HAP-1 (cell line): ENCODE measurements around the gene PDE9A.

Source experiments
- DNase-seq, 2 experiments: peaks; one replicate each; pipeline ENCODE4 v3.0.0-alpha.2; 2016 to 2020; ENCODE audit warnings: low spot score in 2 of 2
- H3K27me3 ChIP-seq: fragments of 250-450 bp; sonication (Bioruptor Pico); 2 replicates; pipeline ENCODE4 v1.5.1; 2020; ENCODE audit warnings: low read depth, mild to moderate bottlenecking, moderate library complexity
- H3K36me3 ChIP-seq: fragments of 250-450 bp; sonication (Bioruptor Pico); replicated peaks from 2 replicates; pipeline ENCODE4 v1.5.1; 2020; ENCODE audit warnings: mild to moderate bottlenecking
- H3K4me1 ChIP-seq: fragments of 250-450 bp; sonication (Bioruptor Pico); 2 replicates; pipeline ENCODE4 v1.5.1; 2020; ENCODE audit warnings: mild to moderate bottlenecking
- H3K4me3 ChIP-seq: fragments of 250-450 bp; sonication (Bioruptor Pico); 2 replicates; pipeline ENCODE4 v1.5.1; 2020; ENCODE audit warnings: mild to moderate bottlenecking, moderate library complexity
- H3K9me3 ChIP-seq: fragments of 250-450 bp; sonication (Bioruptor Pico); 2 replicates; pipeline ENCODE4 v1.5.1; 2020; ENCODE audit warnings: mild to moderate bottlenecking, moderate library complexity
- in situ Hi-C: fragments of 300-500 bp; cut with MboI; formaldehyde crosslinking; loops from 3 replicates; pipeline ENCODE4 v1.14.3; 2020; ENCODE audit warnings: low sequenced_read_pairs, inconsistent platforms, mixed read lengths

PDE9A gene

DNA sequence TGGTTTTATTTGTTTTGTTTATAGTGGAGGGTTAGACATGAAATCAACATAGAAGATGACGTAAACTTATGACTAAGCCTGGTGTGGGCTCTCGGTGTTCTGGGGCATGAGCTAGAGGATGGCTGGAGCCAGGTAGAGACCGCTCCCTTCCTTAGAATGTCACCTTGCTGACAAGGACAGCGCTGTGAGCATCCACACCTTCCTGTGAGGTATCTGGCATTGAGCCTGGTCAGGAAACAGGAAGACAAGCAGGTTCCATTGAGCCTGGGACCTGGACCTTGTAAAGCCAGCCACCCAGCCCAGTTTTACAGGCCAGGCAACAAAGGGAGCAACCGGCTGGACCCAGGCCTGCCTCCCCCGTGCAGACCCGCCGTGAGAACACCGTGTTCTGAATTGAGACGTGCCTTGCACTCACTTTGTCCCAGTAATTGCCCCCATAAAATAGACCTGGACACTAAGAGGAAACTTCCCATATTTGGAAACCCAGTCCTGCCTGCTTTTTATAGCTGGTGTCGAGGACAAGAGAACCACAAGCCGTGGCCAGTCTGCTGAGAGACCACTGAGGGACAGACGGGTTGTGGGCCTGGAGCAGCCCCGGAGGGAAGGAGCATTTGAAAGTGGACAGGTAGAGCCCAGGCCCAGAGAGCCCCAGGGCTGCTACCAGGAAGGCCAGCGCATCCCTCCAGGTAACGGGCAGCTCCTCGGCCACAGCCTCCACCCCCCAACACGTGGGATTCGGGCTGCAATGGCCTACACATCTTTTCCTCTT lies 78.0 kb downstream of the PDE9A start:
- Histone ChIP-seq H3K27me3 (0 out of 2 replicates have a peak, but pooled peaks cover 3% of the 10 kb centered on the region), H3K9me3 (no peaks in the 10 kb centered on the region; the same call in 1 of the 2 replicates), H3K36me3 (no peaks in the 10 kb centered on the region), H3K4me3 (no peak overlapping the region), H3K4me1 (peaks cover 3% of the 10 kb centered on the region)
- in situ Hi-C loops: no loop called here
- no peak for DNase-seq

DNA sequence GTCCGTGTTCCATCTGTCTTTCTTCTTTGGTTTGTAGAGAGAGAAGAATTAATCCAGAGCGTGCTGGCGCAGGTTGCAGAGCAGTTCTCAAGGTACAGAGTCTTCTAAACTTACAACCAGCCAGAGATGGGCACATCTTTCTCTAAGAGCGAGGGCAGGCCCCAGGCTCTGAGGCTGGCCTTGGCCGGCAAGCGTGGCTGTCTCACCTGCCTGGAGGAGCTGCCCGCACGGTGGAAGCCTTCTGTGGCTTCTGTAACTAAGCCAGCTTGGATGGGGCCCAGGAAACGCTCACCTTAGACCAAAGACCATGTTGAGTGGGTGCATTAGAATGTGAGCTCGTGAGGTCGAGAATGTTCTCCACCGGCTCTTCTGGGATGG lies 78.6 kb downstream of the PDE9A start:
- no peaks in the 10 kb centered on the region; the same call in 1 of the 2 replicates for H3K9me3 ChIP-seq
- no peak overlapping the region for H3K4me3 ChIP-seq
- H3K27me3 ChIP-seq: 0 out of 2 replicates have a peak, but pooled peaks cover 3% of the 10 kb centered on the region
- no peaks in the 10 kb centered on the region for H3K36me3 ChIP-seq
- in situ Hi-C loops: no loop called here
- no peak for DNase-seq
- H3K4me1 ChIP-seq: peaks cover 3% of the 10 kb centered on the region

DNA sequence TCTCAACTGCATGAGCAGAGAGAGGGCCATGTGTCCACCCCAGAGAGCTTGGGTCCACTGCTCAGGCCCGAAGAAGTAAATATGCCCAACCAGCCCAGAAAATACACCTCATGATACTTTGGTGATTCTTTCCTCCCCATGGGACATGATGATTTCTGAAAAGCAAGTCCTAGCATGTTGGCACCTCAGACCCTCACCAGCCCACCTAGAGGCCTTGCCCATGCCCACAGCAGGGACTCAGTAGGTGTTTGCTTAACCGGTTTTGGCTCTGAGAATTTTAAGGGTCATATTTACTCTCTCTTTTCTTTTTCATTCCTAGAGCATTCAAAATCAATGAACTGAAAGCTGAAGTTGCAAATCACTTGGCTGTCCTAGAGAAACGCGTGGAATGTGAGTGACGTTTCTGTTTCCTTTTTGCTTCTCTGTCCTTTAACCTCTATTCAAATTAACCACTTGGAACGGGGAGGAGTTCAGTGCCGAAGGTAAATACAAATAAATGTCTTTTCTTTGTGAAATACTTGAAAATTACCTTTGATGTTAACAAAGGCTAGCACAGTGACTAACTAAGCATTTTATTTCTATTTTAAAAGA lies 79.7 kb downstream of the PDE9A start:
- in situ Hi-C loops: no loop called here
- H3K9me3 ChIP-seq: no peaks in the 10 kb centered on the region; the same call in 1 of the 2 replicates
- peak in 1 of 2 experiments; percentile 6 for DNase-seq
- 0 out of 2 replicates have a peak, but pooled peaks cover 2% of the 10 kb centered on the region for H3K27me3 ChIP-seq
- no peak overlapping the region for H3K4me3 ChIP-seq
- no peaks in the 10 kb centered on the region for H3K36me3 ChIP-seq
- peaks cover 3% of the 10 kb centered on the region for H3K4me1 ChIP-seq

DNA sequence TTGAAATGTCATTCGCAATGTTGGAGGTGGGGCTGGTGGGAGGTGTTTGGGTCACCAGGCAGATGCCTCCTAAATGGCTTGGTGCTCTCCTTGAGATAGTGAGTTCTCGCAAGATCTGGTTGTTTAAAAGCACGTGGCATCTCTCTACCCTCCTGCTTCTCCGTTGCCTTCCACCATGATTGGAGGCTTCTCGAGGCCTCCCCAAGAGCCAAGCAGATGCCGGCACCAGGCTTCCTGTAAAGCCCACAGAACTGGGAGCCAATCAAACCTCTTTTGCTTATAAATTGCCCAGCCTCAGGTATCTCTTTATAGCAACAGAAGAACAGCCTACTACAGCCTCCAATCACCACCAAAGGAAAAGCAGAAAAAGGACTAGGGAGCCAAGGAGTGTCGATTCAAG lies 80.5 kb downstream of the PDE9A start:
- H3K4me3 ChIP-seq: no peak overlapping the region
- in situ Hi-C loops: no loop called here
- H3K36me3 ChIP-seq: no peaks in the 10 kb centered on the region
- H3K4me1 ChIP-seq: peaks cover 3% of the 10 kb centered on the region
- no peaks in the 10 kb centered on the region for H3K27me3 ChIP-seq
- DNase-seq: no peak
- no peaks in the 10 kb centered on the region for H3K9me3 ChIP-seq

DNA sequence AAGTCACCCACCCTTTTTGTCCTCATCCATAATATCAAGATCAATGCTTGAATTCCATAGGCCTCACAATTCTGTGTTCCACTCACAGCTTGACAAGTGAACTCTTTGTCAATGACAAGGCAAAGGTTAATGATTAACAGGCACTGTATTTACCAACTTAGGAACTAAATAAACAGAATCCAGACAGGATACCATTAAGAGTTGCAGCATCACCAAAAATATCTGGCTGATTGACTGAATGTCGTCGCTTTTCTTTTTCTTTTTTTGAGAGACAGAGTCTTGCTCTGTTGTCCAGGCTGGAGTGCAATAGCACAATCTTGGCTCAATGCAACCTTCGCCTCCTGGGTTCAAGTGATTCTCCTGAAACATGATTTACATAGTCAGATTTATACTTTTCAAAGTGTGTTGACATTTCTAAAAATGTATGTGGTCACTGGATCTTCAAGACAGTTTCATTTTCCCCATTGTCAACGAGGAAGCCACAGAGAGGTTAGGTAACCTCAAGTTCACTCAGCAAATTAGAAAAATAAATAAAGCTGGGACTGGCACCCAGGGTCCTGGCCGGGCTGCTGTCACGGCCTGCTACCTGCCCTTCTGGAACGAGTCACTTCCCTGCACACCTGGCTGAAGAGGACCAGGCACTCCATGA lies 81.0 kb downstream of the PDE9A start:
- Histone ChIP-seq H3K4me1 (peaks cover 3% of the 10 kb centered on the region), H3K36me3 (no peaks in the 10 kb centered on the region), H3K27me3 (no peaks in the 10 kb centered on the region), H3K4me3 (no peak overlapping the region), H3K9me3 (no peaks in the 10 kb centered on the region)
- DNase-seq: no peak
- in situ Hi-C loops: no loop called here

DNA sequence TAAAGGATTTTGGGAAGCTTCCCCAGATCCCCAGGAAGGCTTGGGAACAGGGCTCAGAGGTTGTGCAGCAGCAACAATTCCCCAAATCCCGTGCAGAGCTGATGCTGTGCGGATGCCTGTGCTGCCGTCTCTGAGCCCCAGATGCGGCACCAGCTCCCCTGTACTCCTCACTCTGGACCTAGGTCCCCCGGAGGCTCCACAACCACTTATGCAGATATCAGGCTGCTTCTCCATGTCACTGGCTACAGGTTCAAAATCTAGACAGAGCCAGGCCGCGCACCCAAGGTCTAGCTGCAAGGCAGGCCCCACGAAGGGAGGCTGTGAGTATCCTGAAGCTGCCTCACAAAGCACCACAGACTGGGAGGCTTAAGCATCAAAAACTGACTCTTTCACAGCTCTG lies 81.6 kb downstream of the PDE9A start:
- H3K4me1 ChIP-seq: peaks cover 3% of the 10 kb centered on the region
- no peak overlapping the region for H3K4me3 ChIP-seq
- no peaks in the 10 kb centered on the region for H3K27me3 ChIP-seq
- H3K9me3 ChIP-seq: no peaks in the 10 kb centered on the region
- DNase-seq: no peak
- in situ Hi-C loops: no loop called here
- H3K36me3 ChIP-seq: no peaks in the 10 kb centered on the region

DNA sequence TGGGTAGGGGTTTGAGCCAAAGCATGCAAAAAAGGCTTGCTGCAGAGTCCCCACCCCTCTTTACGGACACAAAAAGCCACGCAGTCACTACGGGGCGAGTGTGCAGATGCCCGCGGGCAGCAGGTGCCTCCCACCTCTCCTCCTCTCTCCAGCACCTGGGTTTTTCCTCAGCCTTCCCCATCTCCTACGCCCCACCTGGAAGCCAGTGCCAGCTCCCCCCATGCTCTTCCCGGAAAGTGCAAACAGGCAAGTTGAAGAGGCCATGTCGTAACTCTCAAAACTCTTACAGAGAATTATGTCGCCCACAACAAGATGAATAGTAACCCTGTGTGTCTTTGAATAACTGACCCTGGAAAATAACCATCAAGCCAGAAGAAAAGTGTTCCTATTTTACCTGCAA lies 82.5 kb downstream of the PDE9A start:
- Histone ChIP-seq H3K36me3 (no peaks in the 10 kb centered on the region), H3K9me3 (no peaks in the 10 kb centered on the region), H3K4me1 (peaks cover 3% of the 10 kb centered on the region), H3K4me3 (no peak overlapping the region), H3K27me3 (no peaks in the 10 kb centered on the region)
- in situ Hi-C loops: no loop called here
- no peak for DNase-seq

DNA sequence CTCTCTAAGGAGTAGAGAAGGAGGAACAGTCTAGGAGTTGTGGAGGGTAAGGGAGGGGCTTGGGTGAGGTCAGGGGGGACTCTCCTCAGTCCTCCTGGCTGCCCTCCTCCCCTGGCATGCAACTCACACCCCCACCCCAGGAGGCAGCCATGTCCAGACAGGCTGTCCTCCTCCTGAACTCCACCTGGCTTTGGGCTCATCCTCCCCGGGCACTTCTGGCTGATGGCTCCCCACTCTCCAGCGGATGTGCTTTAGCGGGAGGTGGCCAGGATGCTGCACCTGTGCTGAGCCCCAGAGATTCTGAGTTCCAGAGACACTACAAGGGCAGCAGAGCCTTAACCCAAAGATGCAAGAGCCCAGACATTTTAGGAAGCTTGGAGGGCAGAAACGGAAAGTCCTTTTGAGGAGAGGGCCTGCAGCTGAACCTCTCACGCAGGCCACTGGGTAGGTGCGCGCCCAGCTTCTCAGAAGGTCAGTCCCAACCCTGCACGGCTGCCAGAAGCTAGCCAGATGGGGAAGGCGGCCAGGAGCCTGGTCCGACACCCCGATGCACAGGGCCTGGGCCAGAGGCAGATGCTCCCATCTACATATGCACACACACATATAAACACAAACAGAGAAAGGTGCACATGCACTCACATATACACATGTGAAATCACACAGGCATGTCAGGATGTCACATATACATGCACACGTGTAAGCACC lies 83.4 kb downstream of the PDE9A start:
- no peak for DNase-seq
- no peaks in the 10 kb centered on the region for H3K36me3 ChIP-seq
- in situ Hi-C loops: no loop called here
- H3K9me3 ChIP-seq: no peaks in the 10 kb centered on the region
- H3K4me3 ChIP-seq: no peak overlapping the region
- H3K27me3 ChIP-seq: no peaks in the 10 kb centered on the region
- peaks cover 7% of the 10 kb centered on the region for H3K4me1 ChIP-seq

DNA sequence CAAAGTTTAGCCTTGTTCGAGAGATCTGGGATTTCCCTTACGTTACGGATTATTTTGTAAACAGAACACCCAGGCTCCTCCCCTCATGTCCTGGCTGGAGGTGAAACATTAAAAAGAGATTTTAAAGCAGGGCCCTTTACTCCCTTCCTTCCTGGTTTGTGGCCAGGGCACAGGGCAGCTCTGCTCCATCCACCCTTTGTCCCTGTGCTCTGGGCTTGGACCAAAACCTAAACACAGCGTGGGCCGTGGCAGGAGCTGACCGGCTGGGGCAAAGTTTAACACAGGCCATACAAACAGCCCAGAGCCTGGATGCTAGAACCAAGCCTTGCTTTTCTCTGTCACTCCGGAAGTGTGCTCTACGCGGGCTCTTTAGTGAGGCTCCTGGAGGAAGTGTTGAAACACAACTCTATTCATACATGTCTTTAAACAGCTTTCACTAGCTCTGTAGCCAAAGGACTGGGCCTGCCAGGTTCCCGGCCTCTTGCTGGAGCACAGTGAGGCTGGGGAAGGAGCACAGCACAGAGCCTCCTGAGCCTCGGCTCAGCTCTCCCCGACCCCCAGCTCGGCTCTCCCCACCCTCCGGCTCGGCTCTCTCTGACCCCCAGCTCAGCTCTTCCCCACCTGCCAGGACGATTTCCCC lies 84.7 kb downstream of the PDE9A start:
- DNase-seq: no peak
- in situ Hi-C loops: no loop called here
- peaks cover 5% of the 10 kb centered on the region for H3K4me1 ChIP-seq
- H3K27me3 ChIP-seq: no peaks in the 10 kb centered on the region
- H3K9me3 ChIP-seq: no peaks in the 10 kb centered on the region
- H3K4me3 ChIP-seq: no peak overlapping the region
- H3K36me3 ChIP-seq: no peaks in the 10 kb centered on the region

DNA sequence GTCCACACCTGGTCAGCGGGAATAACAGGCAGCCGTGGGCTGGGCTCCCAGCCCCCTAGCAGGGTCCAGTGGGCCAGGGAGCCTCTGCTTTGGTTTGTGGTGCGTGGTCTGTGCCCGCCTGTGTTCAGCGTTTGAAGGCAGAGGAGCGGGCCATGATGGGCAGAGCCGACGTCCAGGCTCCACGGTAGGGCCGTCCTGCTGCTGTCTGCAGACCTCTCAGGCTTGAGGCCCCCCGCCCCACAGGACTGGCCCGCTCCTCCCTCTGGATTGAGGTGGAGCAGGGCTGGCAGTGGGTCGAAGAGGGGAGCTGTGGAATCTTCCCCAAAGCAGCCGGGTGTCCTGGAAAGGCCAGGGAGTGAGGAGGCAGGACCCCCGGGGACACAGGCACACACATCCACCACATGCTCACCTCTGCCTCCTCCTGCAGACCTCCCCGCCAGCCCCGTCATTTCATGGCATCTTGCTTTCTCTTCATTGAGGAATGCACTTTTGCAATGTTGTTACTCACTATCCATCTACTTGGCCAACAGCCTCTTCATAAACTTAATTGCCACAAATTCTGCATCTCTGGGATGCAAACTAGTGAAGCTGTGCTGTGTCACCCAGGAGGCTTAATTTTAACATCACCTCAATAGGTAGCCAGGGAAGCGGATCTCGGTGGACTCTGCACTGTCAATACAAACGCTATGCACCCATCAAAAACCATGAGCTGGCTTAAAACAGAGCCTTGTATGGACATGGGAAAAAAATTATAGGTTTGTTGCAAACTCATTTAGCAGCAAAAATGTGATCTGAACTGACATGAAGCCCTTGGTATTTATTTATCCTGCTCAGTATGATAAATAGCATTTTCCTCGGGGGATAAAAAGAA lies 85.9 kb downstream of the PDE9A start:
- Histone ChIP-seq H3K27me3 (no peaks in the 10 kb centered on the region), H3K36me3 (no peaks in the 10 kb centered on the region), H3K4me1 (peaks cover 4% of the 10 kb centered on the region), H3K9me3 (no peaks in the 10 kb centered on the region), H3K4me3 (no peak overlapping the region)
- DNase-seq: no peak
- in situ Hi-C loops: no loop called here

DNA sequence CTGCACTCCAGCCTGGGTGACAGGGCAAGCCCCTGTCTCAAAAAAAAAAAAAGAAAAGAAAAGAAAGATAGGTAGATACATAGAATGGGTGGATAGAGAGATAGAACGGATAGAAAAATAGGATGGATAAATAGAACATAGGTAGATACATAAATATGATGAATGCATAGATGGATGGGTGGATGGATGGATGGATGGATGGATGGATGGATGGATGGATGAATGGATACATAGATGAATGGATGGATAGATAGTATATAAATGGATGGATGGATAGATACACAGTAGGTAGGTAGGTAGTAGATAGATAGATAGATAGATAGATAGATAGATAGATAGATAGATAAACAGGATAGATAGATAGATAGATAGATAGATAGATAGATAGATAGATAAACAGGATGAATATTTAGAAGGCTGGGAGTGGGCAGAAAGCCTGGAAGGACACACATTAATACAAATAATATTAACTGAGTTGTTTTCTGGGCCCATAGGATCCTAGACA lies 87.0 kb downstream of the PDE9A start:
- DNase-seq: no peak
- Histone ChIP-seq H3K27me3 (no peaks in the 10 kb centered on the region), H3K9me3 (no peaks in the 10 kb centered on the region), H3K4me1 (peaks cover 4% of the 10 kb centered on the region), H3K36me3 (no peaks in the 10 kb centered on the region), H3K4me3 (no peak overlapping the region)
- in situ Hi-C loops: no loop called here

DNA sequence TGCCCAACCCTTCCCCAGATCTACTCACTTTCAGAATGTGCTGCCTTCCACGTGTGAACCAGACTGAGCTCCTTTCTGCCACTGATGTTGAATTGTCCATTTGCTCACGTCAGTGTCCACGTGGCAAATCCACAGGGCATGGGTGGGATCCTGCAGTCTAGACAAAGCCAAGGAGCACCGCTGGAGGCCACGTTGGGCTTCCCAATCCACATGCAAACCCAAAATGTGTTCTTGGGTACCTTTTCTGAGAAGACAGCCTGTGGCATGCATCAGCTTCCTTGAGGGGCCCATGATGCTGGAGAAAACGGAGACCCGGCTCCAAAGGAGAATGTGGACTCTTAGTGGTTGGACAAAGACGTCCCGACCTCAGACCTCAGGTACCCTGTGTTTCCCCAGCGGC lies 87.6 kb downstream of the PDE9A start:
- peaks cover 4% of the 10 kb centered on the region for H3K4me1 ChIP-seq
- H3K36me3 ChIP-seq: no peaks in the 10 kb centered on the region
- no peaks in the 10 kb centered on the region for H3K9me3 ChIP-seq
- no peaks in the 10 kb centered on the region for H3K27me3 ChIP-seq
- in situ Hi-C loops: no loop called here
- no peak overlapping the region for H3K4me3 ChIP-seq
- DNase-seq: no peak
